PC-9 (cell line): ENCODE data around the gene CARMIL1. TPM values are rescaled to one million over a fixed set of nuclear protein-coding genes. Genes with fewer than 3 reads are reported as not detected.

Experiments used
- BruUV-seq: library from RNA; stranded (reverse); fragments of 400-500 nt; replicated peaks from 2 replicates; lab custom pipeline; 2021; lab: Mats Ljungman, UMichigan
- CTCF ChIA-PET: fragments of 300-600 bp; sonication (Branson Sonifier 250); formaldehyde crosslinking; loops from one replicate; lab custom pipeline; 2022; ENCODE audit warnings: antibody characterized with exemption; lab: Charles Lee
- POLR2A ChIA-PET: fragments of 300-600 bp; sonication (Branson Sonifier 250); formaldehyde crosslinking; loops from one replicate; lab custom pipeline; 2022; ENCODE audit warnings: antibody characterized with exemption; ENCODE audit not compliant: unreplicated experiment; lab: Charles Lee
- DNase-seq, 2 experiments: peaks; one replicate each; pipeline versions ENCODE4 v3.0.0 to v3.0.0-alpha.2; 2015 to 2022; ENCODE audit warnings: mixed read lengths in 1 of 2
- H2AFZ ChIP-seq: fragments of 200-600 bp; sonication (generic); 2 replicates; pipeline ENCODE4 v1.8.1; 2017; ENCODE audit warnings: antibody characterized with exemption
- H3F3A ChIP-seq: fragments of 200-600 bp; sonication (generic); 2 replicates; pipeline ENCODE4 v1.8.1; 2017; ENCODE audit warnings: antibody characterized with exemption, mild to moderate bottlenecking, low read depth; ENCODE audit not compliant: insufficient read depth
- H3K27ac ChIP-seq: fragments of 200-600 bp; sonication (generic); 2 replicates; pipeline ENCODE4 v1.6.1; 2016; ENCODE audit warnings: mixed run types
- H3K27me3 ChIP-seq: fragments of 200-600 bp; sonication (generic); 2 replicates; pipeline ENCODE4 v1.6.1; 2016; ENCODE audit warnings: low read depth, mixed run types; ENCODE audit not compliant: insufficient read depth
- H3K36me3 ChIP-seq: fragments of 200-600 bp; sonication (generic); 2 replicates; pipeline ENCODE4 v1.6.1; 2016; ENCODE audit warnings: low read depth, mixed run types
- H3K4me1 ChIP-seq: fragments of 200-600 bp; sonication (generic); replicated peaks from 2 replicates; pipeline ENCODE4 v1.6.1; 2016; ENCODE audit warnings: mixed run types; ENCODE audit not compliant: insufficient read depth
- H3K4me2 ChIP-seq: fragments of 200-600 bp; sonication (generic); 2 replicates; pipeline ENCODE4 v1.6.1; 2017; ENCODE audit warnings: mixed run types
- H3K4me3 ChIP-seq: fragments of 200-600 bp; sonication (generic); 2 replicates; pipeline ENCODE4 v1.6.1; 2016; ENCODE audit warnings: mixed run types
- H3K79me2 ChIP-seq: fragments of 200-600 bp; sonication (generic); 2 replicates; pipeline ENCODE4 v1.6.1; 2017; ENCODE audit warnings: low read depth, mixed run types
- H3K9me2 ChIP-seq: fragments of 200-600 bp; sonication (generic); 2 replicates; pipeline ENCODE4 v1.8.1; 2017; ENCODE audit warnings: mild to moderate bottlenecking; ENCODE audit not compliant: insufficient read depth
- H3K9me3 ChIP-seq: fragments of 200-600 bp; sonication (generic); 2 replicates; pipeline ENCODE4 v1.8.1; 2016; ENCODE audit warnings: low read depth; ENCODE audit not compliant: insufficient read depth
- H4K20me1 ChIP-seq: fragments of 200-600 bp; sonication (generic); 2 replicates; pipeline ENCODE4 v1.8.1; 2017; ENCODE audit not compliant: insufficient read depth
- EZH2 ChIP-seq: fragments of 200-600 bp; sonication (generic); IDR thresholded peaks from 2 replicates; pipeline ENCODE4 v1.8.0; 2017; ENCODE audit warnings: antibody characterized with exemption, low read depth
- intact Hi-C: fragments of 100-400 bp; cut with micrococcal nuclease; formaldehyde crosslinking; loops from one replicate; pipeline ENCODE4 v1.10.0; 2022; ENCODE audit not compliant: unreplicated experiment
- total RNA-seq: library from RNA; stranded (reverse); gene quantifications from 2 replicates; pipeline ENCODE4 v1.2.3, GENCODE V29; 2021
- TF ChIP-seq, protein P1 (sequence below): fragments of 200-600 bp; sonication (generic); conservative IDR thresholded peaks from 2 replicates; pipeline ENCODE4 v1.6.1; 2017; ENCODE audit warnings: mixed run types, antibody characterized with exemption, mild to moderate bottlenecking, moderate library complexity

The CARMIL1 gene
- total RNA-seq, 1 experiment from 2014 or later, result 33.1 TPM

DNA sequence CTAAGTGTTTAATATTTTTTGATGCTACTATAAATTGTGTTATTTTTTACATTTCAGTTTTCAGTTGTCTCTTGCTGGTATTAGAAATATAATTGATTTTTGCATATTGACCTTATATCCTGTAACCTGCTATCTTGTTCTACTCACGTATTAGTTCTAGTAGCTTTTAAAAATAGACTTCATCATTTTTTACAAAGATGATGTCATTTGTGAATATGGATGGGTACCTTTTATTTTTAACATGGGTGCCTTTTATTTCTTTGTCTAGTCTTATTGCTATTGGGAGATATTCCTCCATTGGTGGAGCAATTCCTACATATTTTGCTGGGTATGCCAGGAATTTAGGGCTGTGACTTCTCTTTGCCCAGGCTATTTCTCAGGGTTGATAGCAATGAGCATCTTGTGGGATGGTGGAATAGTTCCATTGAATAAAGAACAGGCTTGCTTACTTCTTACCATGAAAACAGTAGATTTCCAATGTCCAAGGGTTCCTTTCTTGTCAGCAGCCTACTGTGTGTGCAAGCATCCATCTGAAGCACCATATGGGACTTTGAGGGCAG is 149.7 kb downstream of the CARMIL1 start:
- no peaks in the 10 kb centered on the region for H3K4me1 ChIP-seq
- TF ChIP-seq, protein P1, sequence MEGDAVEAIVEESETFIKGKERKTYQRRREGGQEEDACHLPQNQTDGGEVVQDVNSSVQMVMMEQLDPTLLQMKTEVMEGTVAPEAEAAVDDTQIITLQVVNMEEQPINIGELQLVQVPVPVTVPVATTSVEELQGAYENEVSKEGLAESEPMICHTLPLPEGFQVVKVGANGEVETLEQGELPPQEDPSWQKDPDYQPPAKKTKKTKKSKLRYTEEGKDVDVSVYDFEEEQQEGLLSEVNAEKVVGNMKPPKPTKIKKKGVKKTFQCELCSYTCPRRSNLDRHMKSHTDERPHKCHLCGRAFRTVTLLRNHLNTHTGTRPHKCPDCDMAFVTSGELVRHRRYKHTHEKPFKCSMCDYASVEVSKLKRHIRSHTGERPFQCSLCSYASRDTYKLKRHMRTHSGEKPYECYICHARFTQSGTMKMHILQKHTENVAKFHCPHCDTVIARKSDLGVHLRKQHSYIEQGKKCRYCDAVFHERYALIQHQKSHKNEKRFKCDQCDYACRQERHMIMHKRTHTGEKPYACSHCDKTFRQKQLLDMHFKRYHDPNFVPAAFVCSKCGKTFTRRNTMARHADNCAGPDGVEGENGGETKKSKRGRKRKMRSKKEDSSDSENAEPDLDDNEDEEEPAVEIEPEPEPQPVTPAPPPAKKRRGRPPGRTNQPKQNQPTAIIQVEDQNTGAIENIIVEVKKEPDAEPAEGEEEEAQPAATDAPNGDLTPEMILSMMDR, result no peak
- TF ChIP-seq EZH2, result no peak
- no peaks in the 10 kb centered on the region for H3F3A ChIP-seq
- no peaks in the 10 kb centered on the region for H3K9me2 ChIP-seq
- H4K20me1 ChIP-seq, result no peaks in the 10 kb centered on the region; the same call in 1 of the 2 replicates
- intact Hi-C loops, result no loop called here
- no peak overlapping the region for H3K4me2 ChIP-seq
- DNase-seq, result no peak
- no peak overlapping the region for H3K27ac ChIP-seq
- no peak overlapping the region for H3K4me3 ChIP-seq
- POLR2A ChIA-PET, result no interaction called here
- no peak overlapping the region for H2AFZ ChIP-seq
- no TSS peak for BruUV-seq
- H3K79me2 ChIP-seq, result no peaks in the 10 kb centered on the region
- CTCF ChIA-PET, result no interaction called here
- H3K9me3 ChIP-seq, result no peaks in the 10 kb centered on the region
- no peaks in the 10 kb centered on the region for H3K27me3 ChIP-seq
- no peaks in the 10 kb centered on the region for H3K36me3 ChIP-seq

DNA sequence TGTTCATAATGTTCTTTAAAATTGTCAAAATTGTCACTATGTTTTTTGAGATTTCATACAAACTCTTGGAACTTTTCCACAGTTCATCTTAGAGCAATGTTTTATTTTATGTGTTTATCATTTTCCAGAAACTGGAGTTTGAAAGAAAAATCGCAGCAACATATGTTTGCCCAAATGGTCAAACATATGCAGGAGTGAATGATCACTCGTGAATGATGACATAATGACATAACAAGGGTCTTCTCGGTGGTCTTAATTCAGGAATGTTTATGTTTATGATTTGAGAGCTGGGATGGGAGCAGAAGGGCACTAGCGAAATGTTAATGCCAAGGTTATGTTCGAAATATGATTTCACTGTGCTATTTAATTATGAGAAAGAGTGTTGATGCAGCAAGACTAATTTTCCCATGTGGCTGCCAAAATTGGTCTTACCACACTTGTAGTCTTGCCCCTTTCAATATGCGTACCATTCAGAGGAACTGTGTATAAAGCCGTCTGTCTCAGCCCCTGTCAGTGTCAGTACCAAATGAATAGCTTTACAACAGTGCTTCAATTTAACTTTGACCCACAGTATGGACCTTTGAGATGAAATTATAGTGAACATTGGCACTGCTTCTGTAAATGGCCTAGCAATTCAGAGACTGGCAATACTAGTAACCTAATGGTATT is 152.3 kb downstream of the CARMIL1 start:
- POLR2A ChIA-PET, result no interaction called here
- no peak for DNase-seq
- no peak overlapping the region for H2AFZ ChIP-seq
- H3K79me2 ChIP-seq, result no peaks in the 10 kb centered on the region
- no peaks in the 10 kb centered on the region for H3K36me3 ChIP-seq
- no peaks in the 10 kb centered on the region for H3K9me2 ChIP-seq
- no peak overlapping the region for H3K4me3 ChIP-seq
- no peaks in the 10 kb centered on the region for H3F3A ChIP-seq
- no peaks in the 10 kb centered on the region; the same call in 1 of the 2 replicates for H4K20me1 ChIP-seq
- no peak overlapping the region for H3K4me2 ChIP-seq
- CTCF ChIA-PET, result no interaction called here
- TF ChIP-seq, protein P1, result no peak
- TF ChIP-seq EZH2, result no peak
- H3K9me3 ChIP-seq, result no peaks in the 10 kb centered on the region
- no peaks in the 10 kb centered on the region for H3K4me1 ChIP-seq
- intact Hi-C loops, result no loop called here
- H3K27me3 ChIP-seq, result no peaks in the 10 kb centered on the region
- no peak overlapping the region for H3K27ac ChIP-seq
- BruUV-seq, result no TSS peak

DNA sequence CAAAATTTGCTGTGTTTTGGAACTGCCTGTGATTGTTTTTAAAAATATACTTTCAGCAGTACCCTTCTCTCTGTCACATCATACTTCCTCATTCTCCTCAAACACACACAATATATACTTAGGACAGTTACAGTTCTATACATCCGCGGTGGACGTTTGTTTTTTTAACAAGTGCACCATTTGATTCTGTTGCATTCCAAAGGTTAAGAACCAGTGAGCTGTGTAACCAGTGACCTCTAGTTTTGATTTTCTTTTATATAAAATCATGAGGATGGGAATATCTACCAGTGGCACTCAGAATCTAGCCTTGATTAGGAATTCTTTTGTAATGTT is 152.8 kb downstream of the CARMIL1 start:
- Histone ChIP-seq H3K36me3 (no peaks in the 10 kb centered on the region), H3K79me2 (no peaks in the 10 kb centered on the region), H4K20me1 (no peaks in the 10 kb centered on the region; the same call in 1 of the 2 replicates), H3K9me2 (no peaks in the 10 kb centered on the region), H3K4me1 (no peaks in the 10 kb centered on the region), H3F3A (no peaks in the 10 kb centered on the region), H3K4me2 (no peak overlapping the region), H2AFZ (no peak overlapping the region), H3K9me3 (no peaks in the 10 kb centered on the region), H3K27ac (no peak overlapping the region), H3K27me3 (no peaks in the 10 kb centered on the region), H3K4me3 (no peak overlapping the region)
- intact Hi-C loops, result no loop called here
- ChIA-PET POLR2A (no interaction called here), CTCF (no interaction called here)
- no TSS peak for BruUV-seq
- DNase-seq, result no peak
- TF ChIP-seq EZH2, result no peak
- TF ChIP-seq, protein P1, result no peak
